ENCODE measurements around the gene SLC26A1.

The SLC26A1 gene, protein sequence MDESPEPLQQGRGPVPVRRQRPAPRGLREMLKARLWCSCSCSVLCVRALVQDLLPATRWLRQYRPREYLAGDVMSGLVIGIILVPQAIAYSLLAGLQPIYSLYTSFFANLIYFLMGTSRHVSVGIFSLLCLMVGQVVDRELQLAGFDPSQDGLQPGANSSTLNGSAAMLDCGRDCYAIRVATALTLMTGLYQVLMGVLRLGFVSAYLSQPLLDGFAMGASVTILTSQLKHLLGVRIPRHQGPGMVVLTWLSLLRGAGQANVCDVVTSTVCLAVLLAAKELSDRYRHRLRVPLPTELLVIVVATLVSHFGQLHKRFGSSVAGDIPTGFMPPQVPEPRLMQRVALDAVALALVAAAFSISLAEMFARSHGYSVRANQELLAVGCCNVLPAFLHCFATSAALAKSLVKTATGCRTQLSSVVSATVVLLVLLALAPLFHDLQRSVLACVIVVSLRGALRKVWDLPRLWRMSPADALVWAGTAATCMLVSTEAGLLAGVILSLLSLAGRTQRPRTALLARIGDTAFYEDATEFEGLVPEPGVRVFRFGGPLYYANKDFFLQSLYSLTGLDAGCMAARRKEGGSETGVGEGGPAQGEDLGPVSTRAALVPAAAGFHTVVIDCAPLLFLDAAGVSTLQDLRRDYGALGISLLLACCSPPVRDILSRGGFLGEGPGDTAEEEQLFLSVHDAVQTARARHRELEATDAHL

DNA sequence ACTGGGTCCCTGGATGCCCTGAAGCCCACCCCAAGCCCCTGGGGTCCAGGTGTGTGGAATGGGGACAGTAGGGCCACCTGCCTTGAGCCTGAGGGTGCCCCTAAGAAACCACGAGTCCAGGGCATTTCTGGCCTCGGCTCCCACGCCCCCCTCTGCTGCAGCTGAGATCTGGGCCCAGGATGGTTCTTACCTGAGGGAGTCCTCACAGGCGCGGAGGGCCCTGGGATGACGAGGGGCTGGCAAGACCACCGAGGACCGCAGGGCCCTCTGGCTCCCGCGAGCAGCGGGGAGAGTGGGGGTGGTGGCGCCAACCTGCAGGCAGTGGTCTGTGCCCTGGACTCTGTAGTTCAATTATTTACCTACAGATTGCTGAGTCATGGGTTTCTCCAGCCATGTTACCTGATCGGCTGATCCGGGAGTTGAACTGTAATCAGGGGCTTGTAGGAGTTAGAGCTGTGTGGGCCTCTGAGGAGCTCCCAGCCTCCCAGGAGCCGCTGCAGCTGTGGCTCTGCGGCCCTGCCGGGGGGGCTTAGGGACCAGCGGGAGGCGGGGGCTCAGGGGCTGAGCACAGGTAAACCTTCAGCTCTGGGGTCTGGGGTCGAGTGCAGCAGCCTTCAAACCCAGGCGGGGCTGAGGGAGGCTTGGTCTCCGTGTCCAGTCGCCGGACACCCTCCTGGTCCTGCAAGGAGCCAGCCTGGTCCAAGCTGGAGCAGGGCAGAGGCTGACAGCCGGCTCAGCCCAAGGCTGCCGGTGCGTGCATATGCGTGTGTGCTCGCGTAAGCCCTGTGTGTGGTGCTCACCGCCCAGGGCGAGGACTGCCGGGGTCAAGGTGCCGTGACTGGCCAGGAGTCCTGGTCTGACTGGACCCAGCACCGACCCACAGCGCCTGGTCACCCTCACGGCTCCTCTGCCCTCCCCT is at the start of gene SLC26A1:
Gene SLC26A1 (minus strand): TSS at position 294 of the 919 bp plus-strand sequence. CDS start 1,701 bp downstream, outside the sequence.
- no peak for DNase-seq

DNA sequence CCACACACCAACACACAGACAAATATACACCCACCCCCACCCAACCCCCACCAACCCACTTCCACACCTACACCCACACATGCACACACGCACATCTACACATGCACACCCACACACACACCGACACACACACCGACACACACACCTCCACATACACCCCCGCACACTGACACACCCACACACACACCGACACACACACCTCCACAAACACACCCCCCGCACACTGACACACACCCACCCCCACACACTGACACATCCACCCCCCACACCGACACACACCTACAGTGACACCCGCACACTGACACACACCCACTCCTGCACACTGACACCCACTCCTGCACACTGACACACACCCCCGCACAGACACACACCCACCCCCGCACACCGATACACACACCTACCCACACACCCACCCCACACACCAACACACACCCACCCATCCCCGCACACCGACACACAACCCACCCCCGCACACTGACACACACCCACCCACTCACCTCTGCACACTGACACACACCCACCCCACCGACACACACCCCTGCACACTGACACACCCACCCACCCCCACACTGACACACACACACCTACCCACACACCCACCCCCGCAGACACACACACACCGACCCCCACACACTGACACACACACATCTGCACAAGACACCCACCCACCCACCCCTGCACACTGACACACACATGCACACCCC is 49.3 kb upstream of the SLC26A1 start:
- no peak for DNase-seq

DNA sequence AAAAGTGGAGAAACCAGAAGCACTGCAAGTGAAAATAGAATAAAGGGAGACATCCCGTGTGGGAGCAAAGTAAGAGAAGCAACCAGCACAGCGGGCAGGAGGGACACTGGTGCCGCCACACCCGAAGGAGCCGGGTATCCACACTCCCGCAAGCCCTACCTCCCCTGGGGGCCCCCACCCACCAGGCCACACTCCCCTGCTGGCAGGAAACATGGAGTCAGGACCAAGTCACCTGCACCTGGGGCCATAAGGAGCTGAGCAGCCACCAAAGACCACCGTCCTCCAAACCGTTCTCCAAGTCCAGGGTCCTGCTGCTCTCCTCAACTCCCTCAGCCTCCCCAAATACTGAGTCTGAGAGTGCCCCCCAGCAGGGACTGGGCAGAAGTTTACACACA is 48.7 kb upstream of the SLC26A1 start:
- no peak for DNase-seq

DNA sequence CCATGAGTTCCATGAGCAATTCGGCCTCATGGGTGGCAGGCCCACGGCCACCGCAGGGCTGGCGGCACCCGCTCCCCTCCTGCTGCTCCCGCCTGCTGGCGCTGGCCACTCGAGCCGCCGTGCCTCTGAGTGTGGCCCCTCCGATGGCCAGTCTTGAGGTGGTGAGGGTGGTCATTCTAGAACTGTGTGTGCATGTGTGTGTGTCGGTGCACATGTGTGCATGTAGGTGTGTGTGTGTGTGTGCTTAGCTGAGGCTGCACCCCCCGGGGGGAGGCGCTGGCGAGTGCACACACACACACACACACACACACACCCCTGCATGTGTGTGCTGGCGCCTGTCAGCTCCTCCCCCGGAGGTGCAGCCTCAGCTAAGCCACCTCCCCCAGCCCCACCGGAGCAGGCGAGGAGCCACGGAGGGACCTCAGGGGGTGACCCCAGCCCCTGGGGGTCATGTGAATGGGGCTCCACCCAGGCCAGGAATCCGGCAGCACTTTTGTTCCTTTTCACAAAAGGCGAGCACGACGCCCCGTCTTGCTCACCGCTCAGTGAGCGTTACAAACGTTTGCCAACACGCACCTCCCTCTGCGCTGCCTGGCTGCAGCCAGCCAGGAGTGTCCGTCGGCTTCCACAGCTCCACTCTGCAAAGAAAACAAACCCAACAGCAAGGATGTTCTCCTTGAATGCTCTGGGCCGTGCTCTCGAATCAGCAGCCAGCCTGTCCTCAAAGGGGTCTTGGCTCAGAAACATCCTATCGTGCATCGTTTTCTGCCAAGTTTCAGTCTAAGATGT is 48.1 kb upstream of the SLC26A1 start:
- DNase-seq = no peak

DNA sequence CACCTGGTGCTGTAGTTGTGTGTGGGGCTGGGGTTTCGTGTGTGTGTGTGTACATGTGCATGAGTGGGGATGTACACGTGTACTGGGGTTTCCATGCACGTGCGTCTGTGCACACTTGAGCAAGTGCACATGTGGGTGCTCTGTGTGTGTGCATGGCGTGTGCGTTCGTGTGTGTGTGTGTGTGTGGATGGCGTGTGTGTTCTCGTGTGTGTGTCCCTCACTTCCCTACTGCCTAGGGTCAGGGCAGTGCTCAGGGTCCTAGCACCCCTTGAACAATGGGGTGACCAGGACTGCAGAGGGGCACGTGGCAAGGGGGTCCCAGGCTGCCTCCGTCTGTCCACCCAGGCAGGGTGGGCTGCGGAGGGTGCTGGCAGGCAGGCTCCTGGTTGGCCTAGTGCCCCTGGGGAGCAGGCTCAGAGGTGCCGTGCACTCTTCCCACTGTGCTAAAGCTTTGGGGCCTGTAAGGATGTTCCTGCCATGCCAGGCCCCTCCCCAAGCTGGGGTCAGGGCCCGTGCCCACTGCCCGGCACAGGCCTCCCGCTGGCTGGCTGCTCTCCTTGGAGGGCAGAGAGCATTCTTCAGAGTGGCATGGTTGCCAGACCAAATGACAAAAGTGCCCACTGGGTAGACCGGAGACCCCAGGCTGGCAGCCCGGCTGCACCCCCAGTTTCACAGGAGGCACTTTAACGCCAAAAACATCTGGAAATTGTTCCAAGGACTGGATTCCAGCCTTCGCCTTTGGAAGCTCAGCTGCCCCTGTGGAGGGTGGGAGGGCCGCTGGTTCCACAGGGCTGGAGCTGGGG is 47.3 kb upstream of the SLC26A1 start:
- DNase-seq = no peak

DNA sequence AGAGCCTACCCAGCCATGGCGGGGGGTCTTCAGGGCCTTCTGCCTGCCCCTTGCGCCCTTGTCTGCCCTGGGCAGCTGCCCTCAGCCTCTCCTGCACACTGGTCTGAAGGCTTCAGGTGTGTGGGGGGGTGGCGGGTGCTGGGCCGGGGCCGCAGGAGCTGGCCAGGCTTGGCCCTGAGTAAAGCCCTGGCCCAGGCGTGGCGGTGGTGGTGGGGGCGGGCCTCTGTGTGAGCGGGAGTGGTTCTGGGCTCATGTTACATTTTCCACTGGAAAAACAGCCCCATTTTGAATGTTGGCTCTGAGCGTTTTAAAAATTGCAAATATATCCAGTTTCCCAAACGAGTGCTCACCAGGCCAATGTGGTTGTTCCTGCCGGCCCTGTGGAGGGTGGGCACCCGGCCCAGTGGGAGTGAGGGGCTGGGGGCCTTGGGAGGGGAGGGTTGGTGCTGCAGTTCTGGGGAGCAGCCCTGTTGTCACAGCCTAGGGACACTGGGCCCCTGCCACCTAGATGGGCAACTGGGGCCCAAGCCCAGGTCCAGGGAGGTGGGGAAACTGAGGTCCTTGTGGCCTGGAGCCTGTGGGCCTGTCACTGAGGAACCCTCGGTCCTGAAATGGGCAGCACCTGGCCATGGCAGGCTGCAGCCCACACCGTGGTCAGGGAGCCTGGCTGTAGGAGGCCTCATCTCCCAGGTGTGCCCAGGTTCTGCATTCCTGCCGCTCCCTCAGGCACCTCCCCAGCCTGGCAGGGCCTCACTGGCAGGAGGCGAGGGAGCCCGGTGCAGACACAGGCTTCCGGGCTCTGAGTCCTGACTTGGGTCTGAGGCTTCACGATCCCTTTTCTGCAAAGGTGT is 46.5 kb upstream of the SLC26A1 start:
- DNase-seq = no peak

DNA sequence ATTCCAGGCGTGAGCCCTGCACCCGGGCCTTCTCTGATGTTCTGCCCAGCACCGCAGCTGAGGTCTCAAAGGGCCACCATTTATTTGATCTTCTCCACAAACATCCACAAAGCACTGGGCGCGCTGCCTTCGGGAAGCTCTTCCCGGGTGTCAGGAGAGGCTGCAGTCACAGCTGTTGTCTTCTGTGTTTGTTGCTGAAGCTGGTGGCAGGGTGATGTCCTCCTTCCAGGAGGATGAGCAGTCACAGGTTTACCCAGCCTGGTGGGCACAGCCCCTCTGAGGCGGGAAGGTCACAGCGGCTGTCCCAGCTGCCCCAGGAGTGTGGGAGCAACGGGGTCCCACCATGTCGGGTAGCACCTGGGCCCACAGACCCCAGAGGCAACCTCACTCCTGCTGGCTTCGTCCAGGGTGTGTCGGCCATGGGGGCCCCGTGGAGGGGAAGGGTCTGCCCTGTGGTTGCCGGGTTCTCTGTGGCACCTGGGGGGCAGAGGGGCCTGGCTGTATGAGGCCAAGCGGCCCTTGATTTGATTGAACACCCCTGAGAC is 45.8 kb upstream of the SLC26A1 start:
- DNase-seq = no peak

DNA sequence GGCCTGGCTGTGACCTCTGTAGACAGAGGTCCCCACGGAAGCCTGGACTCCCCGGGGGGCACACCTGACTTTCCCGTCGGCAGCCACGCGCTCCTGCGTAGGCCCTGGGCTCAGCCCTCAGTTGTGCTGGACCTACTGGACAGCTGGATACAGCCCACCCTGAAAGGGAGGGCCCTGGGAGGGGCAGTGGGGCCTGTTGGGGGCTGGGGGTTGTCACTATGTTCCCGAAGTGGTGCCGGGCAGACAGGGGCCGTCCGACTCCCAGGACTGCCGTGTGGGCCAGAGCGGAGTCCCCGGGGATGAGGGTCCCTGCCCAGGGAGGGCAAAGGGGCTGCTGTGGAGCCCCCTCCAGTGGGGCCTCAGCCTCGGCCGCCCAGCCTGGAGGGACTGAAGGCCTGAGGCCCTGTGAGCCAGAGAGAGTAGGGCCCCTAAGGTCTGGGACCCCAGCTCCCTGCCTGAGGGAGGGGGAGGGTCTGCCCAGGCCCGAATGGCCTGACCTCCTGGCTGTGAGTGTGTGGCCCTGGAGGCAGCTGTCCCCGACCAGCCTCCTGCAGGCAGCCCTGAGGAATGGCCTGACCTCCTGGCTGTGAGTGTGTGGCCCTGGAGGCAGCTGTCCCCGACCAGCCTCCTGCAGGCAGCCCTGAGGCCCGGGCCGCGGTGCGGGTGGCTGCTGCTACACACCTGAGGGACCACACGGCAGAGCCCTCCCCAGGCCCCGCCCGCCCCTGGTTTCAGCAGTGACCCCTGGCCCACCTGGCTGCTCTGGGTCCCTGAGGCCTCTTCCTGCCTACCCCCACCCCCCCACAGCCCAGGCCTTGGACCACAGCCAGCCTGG is 44.0 kb upstream of the SLC26A1 start:
- DNase-seq = no peak

DNA sequence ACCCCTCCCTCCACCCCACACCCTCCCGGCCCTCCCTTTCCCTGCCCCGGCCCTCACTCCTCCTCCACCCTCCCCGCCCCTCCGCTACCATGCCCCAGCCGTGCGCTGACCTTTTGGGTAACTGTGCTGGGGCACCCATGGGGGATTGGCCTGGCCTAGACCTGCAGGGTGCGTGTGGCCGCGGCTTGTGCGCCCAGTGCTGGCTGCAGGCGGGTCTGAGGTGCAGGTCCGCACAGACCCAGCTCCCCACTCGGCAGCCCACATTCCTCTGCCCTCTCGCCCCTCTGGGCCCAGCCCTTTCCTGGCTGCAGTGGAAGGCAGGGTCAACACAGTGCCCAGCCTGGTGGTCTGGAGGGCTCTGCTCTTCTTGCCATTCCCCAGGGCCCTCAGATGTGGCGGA is 42.9 kb upstream of the SLC26A1 start:
- DNase-seq = no peak

DNA sequence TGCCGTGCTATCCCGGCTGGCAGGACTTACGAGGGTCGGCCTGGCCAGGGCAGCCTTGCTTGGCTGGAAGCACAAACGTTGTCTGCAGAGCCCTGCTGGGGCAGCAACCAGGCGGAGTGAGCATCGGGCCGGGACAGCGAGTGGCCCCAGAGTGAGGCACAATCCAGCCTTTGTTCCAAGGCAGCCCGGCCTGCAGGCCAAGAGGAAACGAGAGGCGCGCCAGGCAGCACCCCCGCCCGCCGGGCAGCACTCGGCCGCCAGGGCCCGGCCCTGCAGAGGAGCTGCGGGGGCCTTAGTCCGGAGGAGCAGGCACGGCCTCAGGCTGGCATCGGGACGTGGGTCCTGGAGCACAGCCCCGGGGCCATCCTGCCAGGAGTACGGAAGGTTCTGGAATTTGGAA is 42.3 kb upstream of the SLC26A1 start:
- no peak for DNase-seq

DNA sequence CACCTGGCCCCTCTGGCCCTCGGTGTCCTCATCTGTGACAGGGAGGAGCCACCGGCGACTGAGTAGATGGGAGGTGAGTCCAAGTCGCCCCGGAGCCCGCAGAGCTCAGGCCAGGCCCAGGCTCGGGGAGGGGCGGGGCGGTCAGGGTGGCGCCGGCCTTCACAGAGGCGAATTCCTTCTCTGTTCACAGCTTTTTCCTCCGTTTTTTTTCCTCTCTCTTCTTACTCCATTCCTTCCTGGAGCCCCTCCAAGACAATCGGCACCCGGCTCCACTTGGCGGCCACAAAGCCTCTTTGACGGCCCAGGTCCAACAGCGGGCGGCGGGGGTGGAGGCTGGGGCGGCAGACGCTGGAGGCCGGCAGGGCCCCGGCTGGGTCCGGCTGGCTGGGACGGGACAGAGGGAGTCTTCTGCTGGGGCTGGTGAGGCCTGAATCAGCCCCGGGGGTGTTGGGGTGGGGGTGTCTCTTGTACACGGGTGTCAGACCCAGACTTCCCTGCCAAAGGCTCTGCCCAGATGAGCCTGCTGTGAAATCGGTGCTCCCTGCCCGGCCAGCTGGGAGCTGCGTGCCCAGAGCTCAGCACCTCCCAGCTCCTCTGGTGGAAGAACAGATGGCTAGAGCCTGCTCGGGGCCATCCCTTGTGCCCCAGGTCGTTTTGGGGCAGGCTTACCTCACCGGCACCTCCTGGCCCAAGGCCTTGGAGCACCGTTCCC is 40.8 kb upstream of the SLC26A1 start:
- no peak for DNase-seq

DNA sequence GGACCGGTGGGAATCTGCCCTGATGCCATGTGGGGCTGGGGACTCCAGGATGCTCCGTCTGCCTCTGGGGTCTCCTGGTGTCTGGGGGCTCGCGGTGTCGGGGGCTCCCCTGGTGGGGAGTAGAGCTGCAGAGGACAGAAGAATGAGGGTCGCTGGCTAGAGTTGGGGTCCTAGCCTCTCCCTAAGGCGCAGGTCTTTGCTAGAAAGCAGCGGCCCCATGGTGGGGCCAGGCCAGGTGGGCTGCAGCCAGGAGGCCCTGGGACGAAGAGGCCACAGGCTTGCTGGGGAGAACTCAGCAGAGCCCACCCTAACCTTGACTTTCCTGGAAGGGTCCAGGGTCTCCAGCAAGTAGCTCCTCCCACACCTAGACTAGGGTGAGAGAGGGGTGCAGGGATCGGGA is 39.7 kb upstream of the SLC26A1 start:
- DNase-seq = no peak

DNA sequence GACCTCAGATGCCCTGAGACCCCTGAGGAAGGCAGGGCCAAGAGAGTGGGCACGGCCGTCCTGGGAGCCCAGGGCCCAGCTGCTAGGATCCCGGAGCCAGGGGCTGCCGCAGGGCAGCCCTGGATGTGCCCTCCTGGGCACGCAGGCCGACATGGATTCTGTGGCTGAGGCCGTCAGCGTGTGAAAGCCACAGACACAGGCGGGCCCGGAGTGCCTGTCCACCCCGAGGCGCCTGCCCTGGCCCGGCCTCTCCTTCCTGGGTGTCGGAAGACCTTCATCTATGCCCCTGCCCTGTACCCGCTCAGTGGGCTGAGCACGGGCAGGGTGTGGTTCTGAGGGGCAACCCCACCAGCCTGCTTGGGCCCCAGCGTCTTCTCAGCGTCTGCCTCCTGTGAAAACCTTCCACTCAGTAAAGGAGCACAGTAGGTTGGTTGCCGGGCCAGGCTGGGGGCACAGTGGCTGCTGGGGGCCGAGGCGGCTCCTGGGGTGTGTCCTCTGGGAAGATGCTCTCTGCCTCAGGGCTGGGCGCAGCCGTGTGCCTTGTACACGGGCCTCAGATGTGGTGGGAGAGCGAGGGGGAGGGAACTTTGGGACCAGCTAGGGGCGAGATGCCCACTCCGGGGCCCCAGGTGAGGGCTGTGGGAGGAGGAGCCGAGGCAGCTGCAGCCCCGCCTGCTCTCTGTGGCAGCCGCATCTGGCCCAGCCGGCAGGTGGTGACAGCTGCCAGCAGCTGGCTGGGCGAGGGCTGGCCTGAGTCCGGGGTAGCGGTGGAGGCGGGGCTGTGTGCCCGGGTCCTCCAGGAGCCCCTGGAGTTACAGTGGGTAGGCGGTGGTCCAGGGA is 39.0 kb upstream of the SLC26A1 start:
- peak; percentile 8 for DNase-seq

DNA sequence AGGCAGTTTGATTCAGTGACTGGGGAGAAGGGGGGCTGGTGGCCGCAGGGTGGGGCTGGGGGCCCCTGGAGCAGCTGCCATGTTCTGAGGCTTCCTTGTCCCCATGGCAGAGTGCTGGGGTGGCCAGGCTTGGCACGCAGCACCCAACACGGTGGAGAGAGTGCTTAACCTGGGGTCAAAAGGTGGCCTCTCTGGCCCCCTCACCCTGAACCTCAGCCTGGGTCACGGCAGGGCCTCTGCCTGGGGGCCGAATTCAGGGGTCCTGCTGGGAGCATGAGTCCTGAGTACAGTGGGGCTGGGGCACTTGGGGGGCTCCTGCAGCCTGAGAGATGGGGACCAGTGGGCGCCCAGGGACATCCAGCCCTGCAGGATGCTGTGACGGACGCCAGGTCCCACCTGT is 38.1 kb upstream of the SLC26A1 start:
- no peak for DNase-seq

DNA sequence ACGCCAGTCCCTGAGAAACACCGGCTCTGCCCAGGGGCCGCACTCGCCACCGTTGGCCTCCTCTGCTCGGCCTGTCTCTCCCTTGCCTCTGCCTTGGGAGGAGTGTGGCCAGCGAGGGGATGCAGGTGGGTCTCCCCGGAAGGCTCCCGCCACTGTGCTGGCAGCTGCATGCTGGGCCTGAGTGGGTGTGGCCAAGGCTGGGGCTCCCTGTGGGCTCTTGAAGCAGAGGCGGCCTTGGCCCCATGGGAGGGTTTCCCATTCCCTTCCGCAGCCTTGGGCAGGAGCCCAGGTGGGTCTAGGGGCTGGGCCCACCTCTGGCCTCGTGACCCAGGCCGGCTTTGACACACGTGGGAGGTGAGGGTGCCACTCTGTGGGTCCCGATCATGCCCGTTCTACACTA is 37.4 kb upstream of the SLC26A1 start:
- DNase-seq = no peak

DNA sequence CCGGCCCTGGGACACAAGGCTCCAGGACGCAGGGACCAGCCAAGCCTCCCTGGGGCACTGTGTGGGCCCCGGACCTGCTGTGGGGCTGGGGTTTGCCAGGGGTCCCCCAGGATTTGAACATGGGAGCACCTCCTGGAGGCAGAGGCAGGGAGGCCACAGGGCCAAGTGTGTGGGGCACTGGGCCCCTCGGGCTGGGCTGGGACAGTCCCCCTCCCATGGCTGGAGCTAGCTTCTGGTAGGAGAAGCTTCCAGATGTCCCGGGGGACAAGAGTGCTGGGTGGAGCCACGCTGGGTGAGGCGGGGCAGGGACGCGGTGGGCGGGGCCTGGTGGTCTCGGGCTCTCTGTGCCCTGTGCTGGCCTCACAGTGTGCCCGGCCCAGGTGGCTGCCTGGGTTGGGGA is 36.8 kb upstream of the SLC26A1 start:
- no peak for DNase-seq

DNA sequence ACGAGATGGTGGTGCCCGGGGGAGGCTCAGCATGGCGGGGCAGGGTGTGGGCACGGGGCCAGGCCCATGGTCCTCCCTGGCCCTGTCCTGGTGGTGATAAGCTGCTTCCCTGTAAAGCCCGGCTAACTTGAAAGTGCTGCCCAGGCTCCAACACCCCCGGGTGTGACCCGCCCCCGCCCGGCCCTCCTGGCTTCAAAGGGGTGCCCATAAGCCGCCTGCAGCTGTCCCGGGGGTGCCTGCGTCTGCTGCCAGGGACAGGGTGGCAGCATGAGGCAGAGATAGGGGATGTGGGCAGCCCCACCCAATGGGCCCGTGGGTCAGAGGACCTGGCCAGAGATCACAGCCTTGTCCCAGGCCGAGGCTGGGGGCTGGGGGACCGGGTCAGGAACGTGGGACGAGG is 36.3 kb upstream of the SLC26A1 start:
- no peak for DNase-seq

All from NCI-H510A treated with DMSO at 0.1 percent for 48 hours (cell line).